Measurements from ENCODE around the gene NPR3. TPM values are rescaled to one million over a fixed set of nuclear protein-coding genes. Genes with fewer than 3 reads are reported as not detected.

NPR3 gene
- total and polyA plus RNA-seq, 10 donors: 0.30 to 52.4 (median 14.3) TPM

- H3K27ac ChIP-seq: no peak overlapping the region
- no peak for DNase-seq
These were observed 122.5 kb downstream of the NPR3 start for GRCh38 chr5:32833663-32834062.

GRCh38 chr5:32834251-32834650, 123.1 kb downstream of the NPR3 start:
- WGBS, 5 donors: 29 to 46% (median 35%) methylated on average over 3 of the region's 3 CpGs
- no peaks in the 10 kb centered on the region for H3K9me3 ChIP-seq
- no peaks in the 10 kb centered on the region for H3K36me3 ChIP-seq
- H3K4me3 ChIP-seq: no peak overlapping the region
- intact Hi-C loops (cut with DNase I; ENCODE audit: low total_unique reads): no loop called here
- TF ChIP-seq POLR2A (IDR thresholded peaks at IDR 0.05): no peak
- TF ChIP-seq, protein P1, sequence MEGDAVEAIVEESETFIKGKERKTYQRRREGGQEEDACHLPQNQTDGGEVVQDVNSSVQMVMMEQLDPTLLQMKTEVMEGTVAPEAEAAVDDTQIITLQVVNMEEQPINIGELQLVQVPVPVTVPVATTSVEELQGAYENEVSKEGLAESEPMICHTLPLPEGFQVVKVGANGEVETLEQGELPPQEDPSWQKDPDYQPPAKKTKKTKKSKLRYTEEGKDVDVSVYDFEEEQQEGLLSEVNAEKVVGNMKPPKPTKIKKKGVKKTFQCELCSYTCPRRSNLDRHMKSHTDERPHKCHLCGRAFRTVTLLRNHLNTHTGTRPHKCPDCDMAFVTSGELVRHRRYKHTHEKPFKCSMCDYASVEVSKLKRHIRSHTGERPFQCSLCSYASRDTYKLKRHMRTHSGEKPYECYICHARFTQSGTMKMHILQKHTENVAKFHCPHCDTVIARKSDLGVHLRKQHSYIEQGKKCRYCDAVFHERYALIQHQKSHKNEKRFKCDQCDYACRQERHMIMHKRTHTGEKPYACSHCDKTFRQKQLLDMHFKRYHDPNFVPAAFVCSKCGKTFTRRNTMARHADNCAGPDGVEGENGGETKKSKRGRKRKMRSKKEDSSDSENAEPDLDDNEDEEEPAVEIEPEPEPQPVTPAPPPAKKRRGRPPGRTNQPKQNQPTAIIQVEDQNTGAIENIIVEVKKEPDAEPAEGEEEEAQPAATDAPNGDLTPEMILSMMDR (IDR thresholded peaks at IDR 0.05 in 8 of 11, conservative IDR thresholded peaks at IDR 0.05 in 3 of 11): no peak
- no peak for TF ChIP-seq POLR2AphosphoS5 (IDR thresholded peaks at IDR 0.05)
- DNase-seq: no peak
- no peak overlapping the region for H3K27ac ChIP-seq
- no peaks in the 10 kb centered on the region for H3K27me3 ChIP-seq (replicated peaks in 1 of 7)
- H3K4me1 ChIP-seq: no peaks in the 10 kb centered on the region

More at GRCh38 chr5:32833663-32834062, 122.5 kb downstream of the NPR3 start:
- Histone ChIP-seq H3K36me3 (no peaks in the 10 kb centered on the region), H3K4me3 (no peak overlapping the region), H3K4me1 (no peaks in the 10 kb centered on the region), H3K27me3 (replicated peaks in 1 of 7) (no peaks in the 10 kb centered on the region), H3K9me3 (no peaks in the 10 kb centered on the region)
- intact Hi-C loops (cut with DNase I; ENCODE audit: low total_unique reads): no loop called here
- TF ChIP-seq, protein P1 (IDR thresholded peaks at IDR 0.05 in 8 of 11, conservative IDR thresholded peaks at IDR 0.05 in 3 of 11): no peak

DNA sequence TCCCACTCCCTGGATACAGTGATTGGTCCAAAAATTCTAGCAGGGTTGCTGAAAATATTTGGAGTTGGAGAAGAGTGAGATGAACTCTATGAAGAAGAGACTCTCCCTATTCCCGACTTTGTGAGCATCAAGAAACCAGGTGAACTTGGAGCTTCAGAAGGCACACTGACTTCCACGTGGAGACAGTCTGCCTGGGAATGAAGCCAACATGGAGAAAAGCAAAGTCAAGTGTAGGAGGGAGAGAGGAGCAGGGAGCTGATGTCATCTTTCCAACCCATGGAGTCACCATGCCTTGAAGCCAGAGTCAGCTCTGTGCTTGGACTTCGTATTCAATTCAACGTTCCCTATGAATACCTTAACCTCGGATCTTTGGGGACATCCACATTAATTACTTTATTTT, 125.1 kb downstream of the NPR3 start:
- intact Hi-C loops (cut with DNase I; ENCODE audit: low total_unique reads): no loop called here
- no peak for DNase-seq
- WGBS, 5 donors: 79 to 92% (median 89%) methylated on average over 5 of the region's 5 CpGs

DNA sequence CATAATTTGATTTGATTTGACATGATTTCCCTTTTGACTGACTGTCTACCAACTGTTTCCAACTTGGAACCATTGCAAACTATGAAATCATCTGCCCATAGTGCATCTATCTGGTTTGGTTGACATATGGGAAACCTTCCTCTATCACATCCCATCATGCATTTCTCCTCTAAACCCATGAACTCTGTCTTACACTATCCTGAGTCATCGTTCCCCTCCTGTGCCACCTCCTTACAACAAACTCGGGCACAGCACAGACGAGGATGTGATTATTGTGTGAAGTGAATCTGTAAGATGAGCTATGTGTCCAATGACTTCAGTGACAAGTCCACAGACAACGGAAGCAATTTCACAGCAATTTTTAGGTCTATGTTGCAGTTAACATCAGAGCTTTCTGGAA, 126.1 kb downstream of the NPR3 start:
- intact Hi-C loops (cut with DNase I; ENCODE audit: low total_unique reads): no loop called here
- no peaks in the 10 kb centered on the region for H3K27me3 ChIP-seq (replicated peaks in 1 of 7)
- no peak for TF ChIP-seq POLR2A (IDR thresholded peaks at IDR 0.05)
- no peak for TF ChIP-seq POLR2AphosphoS5 (IDR thresholded peaks at IDR 0.05)
- TF ChIP-seq, protein P1 (IDR thresholded peaks at IDR 0.05 in 8 of 11, conservative IDR thresholded peaks at IDR 0.05 in 3 of 11): no peak
- DNase-seq: no peak
- no peak overlapping the region for H3K27ac ChIP-seq
- H3K9me3 ChIP-seq: no peaks in the 10 kb centered on the region
- 76 to 93% (median 89%) methylated on average over 4 of the region's 4 CpGs for WGBS, 5 donors
- H3K4me3 ChIP-seq: no peak overlapping the region
- H3K36me3 ChIP-seq: no peaks in the 10 kb centered on the region
- no peaks in the 10 kb centered on the region for H3K4me1 ChIP-seq

More for the DNA sequence above, 125.1 kb downstream of the NPR3 start:
- H3K27me3 ChIP-seq (replicated peaks in 1 of 7): no peaks in the 10 kb centered on the region
- no peaks in the 10 kb centered on the region for H3K36me3 ChIP-seq
- H3K27ac ChIP-seq: no peak overlapping the region
- no peaks in the 10 kb centered on the region for H3K9me3 ChIP-seq
- no peak for TF ChIP-seq POLR2A (IDR thresholded peaks at IDR 0.05)
- TF ChIP-seq POLR2AphosphoS5 (IDR thresholded peaks at IDR 0.05): no peak
- TF ChIP-seq, protein P1 (IDR thresholded peaks at IDR 0.05 in 8 of 11, conservative IDR thresholded peaks at IDR 0.05 in 3 of 11): no peak
- no peak overlapping the region for H3K4me3 ChIP-seq
- H3K4me1 ChIP-seq: no peaks in the 10 kb centered on the region

Measured in spleen (tissue), 11 donors.